SIG-M5 (cell line): ENCODE measurements around the gene POU5F1.
"Not testable (repeated sequence)": the region's sequence is repeated elsewhere in the genome, so short reads cannot be mapped to it uniquely, and the experiment has no call there.

Experiments
- DNase-seq: peaks from one replicate; lab custom pipeline; 2025; lab: John Stamatoyannopoulos, UW

POU5F1 gene

GRCh38 chr6:31190488-31190887, 20.0 kb upstream of the POU5F1 start:
- DNase-seq = no peak

GRCh38 chr6:31189223-31189622, 18.7 kb upstream of the POU5F1 start:
- DNase-seq = not testable (repeated sequence)

- no peak for DNase-seq
These were observed 17.3 kb upstream of the POU5F1 start for GRCh38 chr6:31187780-31188194.

GRCh38 chr6:31186052-31186734, 15.7 kb upstream of the POU5F1 start:
- DNase-seq = no peak

- not testable (repeated sequence) for DNase-seq
These were observed 15.2 kb upstream of the POU5F1 start for GRCh38 chr6:31185695-31186051.

- DNase-seq = not testable (repeated sequence)
These were observed 13.4 kb upstream of the POU5F1 start for GRCh38 chr6:31183859-31184258.

GRCh38 chr6:31183287-31183686, 12.8 kb upstream of the POU5F1 start:
- not testable (repeated sequence) for DNase-seq

- no peak for DNase-seq
These were observed 10.0 kb upstream of the POU5F1 start for GRCh38 chr6:31180500-31180899.

- DNase-seq = no peak
These were observed 9.4 kb upstream of the POU5F1 start for GRCh38 chr6:31179896-31180295.

- DNase-seq = no peak
These were observed 8.5 kb upstream of the POU5F1 start for GRCh38 chr6:31179042-31179386.

- no peak for DNase-seq
These were observed 7.9 kb upstream of the POU5F1 start for GRCh38 chr6:31178143-31179041.

GRCh38 chr6:31175971-31176370, 5.5 kb upstream of the POU5F1 start:
- no peak for DNase-seq

- no peak for DNase-seq
These were observed 3.9 kb upstream of the POU5F1 start for GRCh38 chr6:31174378-31174777.

GRCh38 chr6:31173406-31173805, 2.9 kb upstream of the POU5F1 start:
- DNase-seq = no peak

- DNase-seq = no peak
These were observed 2.5 kb upstream of the POU5F1 start for GRCh38 chr6:31172973-31173384.

GRCh38 chr6:31171931-31172905, 1.7 kb upstream of the POU5F1 start:
- no peak for DNase-seq

- DNase-seq = no peak
These were observed 647 bp upstream of the POU5F1 start for GRCh38 chr6:31170987-31171671.

- DNase-seq = not testable (repeated sequence)
These were observed 453 bp downstream of the POU5F1 start for GRCh38 chr6:31169858-31170599.

GRCh38 chr6:31169123-31169857, 1.2 kb downstream of the POU5F1 start:
- DNase-seq = no peak

GRCh38 chr6:31168606-31169005, 1.9 kb downstream of the POU5F1 start:
- DNase-seq = no peak
